Measurements from ENCODE around the gene ATP2A1. TPM values are rescaled to one million over a fixed set of nuclear protein-coding genes. Genes with fewer than 3 reads are reported as not detected.

The ATP2A1 gene
- total and polyA plus RNA-seq, 2 of the 13 experiments (the other 11 are each of a cell fraction or from before 2014, with no cell fraction given), result 3.2 to 12.5 TPM

DNA sequence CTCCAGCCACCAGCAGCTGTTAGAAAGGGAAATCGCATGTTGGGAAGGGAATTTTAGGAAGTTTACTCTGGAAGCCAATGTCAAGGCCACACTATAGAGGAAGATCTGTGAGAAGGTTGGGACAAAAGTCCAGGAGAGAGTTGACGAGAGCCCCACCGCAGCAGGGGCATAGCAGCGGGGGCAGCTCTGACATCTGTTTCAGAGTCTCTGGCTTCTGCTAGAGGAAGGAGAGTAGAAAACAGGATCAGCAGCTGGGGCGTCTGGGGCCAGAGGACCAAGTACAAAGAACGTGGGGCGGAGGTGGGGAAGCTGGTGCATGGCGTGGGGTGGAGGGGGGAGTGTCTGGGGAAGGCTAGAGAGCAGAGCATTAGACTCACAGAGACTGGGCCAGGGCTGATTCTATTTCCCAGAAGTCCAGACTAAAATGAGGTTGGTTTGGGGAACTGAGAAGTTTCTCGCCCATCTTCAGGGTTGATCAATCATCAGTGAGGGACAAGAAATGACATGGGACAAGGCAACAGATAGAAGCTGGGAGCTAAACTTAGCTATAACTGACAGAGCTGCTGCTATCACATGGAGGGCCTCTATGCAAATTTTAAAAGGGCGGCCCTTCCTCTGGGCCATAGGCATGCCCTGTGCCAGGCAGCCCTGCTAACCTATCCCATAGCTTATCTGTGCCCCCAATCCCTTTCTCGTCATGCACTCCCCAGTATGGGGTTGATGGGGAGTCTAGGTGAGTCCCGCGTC is 45.5 kb downstream of the ATP2A1 start (continued):
- TF ChIP-seq GABPA (IDR thresholded peaks at IDR 0.05; ENCODE audit: low read depth, low read length) (no peak), GABPA (CRISPR knock-in tag; IDR thresholded peaks at IDR 0.05; ENCODE audit: low read depth) (peak; percentile 51; the same call in 1 of the 2 replicates), RXRB (CRISPR knock-in tag; IDR thresholded peaks at IDR 0.05; ENCODE audit: borderline replicate concordance) (peak; percentile 69; the same call in 1 of the 2 replicates), GATAD1 (CRISPR knock-in tag; IDR thresholded peaks at IDR 0.05) (peak; percentile 38; the same call in 1 of the 2 replicates), ATF1 (CRISPR knock-in tag; IDR thresholded peaks at IDR 0.05) (no peak), HDAC2 (CRISPR knock-in tag; IDR thresholded peaks at IDR 0.05) (peak; percentile 59; the same call in 1 of the 2 replicates), PRDM15 (CRISPR knock-in tag; IDR thresholded peaks at IDR 0.05) (0 out of 2 replicates have a peak, but pooled peaks have one; percentile 13), ZNF780A (CRISPR knock-in tag; IDR thresholded peaks at IDR 0.05) (no peak), HIC2 (CRISPR knock-in tag; IDR thresholded peaks at IDR 0.05; ENCODE audit: low read depth) (0 out of 2 replicates have a peak, but pooled peaks have one; percentile 7), SALL1 (CRISPR knock-in tag; IDR thresholded peaks at IDR 0.05) (peak; percentile 63; the same call in 1 of the 2 replicates)
- TF ChIP-seq, protein P1, sequence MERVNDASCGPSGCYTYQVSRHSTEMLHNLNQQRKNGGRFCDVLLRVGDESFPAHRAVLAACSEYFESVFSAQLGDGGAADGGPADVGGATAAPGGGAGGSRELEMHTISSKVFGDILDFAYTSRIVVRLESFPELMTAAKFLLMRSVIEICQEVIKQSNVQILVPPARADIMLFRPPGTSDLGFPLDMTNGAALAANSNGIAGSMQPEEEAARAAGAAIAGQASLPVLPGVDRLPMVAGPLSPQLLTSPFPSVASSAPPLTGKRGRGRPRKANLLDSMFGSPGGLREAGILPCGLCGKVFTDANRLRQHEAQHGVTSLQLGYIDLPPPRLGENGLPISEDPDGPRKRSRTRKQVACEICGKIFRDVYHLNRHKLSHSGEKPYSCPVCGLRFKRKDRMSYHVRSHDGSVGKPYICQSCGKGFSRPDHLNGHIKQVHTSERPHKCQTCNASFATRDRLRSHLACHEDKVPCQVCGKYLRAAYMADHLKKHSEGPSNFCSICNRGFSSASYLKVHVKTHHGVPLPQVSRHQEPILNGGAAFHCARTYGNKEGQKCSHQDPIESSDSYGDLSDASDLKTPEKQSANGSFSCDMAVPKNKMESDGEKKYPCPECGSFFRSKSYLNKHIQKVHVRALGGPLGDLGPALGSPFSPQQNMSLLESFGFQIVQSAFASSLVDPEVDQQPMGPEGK (CRISPR knock-in tag; IDR thresholded peaks at IDR 0.05), result peak; percentile 87
- TF ChIP-seq, protein P2, sequence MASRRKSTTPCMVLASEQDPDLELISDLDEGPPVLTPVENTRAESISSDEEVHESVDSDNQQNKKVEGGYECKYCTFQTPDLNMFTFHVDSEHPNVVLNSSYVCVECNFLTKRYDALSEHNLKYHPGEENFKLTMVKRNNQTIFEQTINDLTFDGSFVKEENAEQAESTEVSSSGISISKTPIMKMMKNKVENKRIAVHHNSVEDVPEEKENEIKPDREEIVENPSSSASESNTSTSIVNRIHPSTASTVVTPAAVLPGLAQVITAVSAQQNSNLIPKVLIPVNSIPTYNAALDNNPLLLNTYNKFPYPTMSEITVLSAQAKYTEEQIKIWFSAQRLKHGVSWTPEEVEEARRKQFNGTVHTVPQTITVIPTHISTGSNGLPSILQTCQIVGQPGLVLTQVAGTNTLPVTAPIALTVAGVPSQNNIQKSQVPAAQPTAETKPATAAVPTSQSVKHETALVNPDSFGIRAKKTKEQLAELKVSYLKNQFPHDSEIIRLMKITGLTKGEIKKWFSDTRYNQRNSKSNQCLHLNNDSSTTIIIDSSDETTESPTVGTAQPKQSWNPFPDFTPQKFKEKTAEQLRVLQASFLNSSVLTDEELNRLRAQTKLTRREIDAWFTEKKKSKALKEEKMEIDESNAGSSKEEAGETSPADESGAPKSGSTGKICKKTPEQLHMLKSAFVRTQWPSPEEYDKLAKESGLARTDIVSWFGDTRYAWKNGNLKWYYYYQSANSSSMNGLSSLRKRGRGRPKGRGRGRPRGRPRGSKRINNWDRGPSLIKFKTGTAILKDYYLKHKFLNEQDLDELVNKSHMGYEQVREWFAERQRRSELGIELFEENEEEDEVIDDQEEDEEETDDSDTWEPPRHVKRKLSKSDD (CRISPR knock-in tag; IDR thresholded peaks at IDR 0.05; ENCODE audit: low read depth), result no peak

All from HepG2 (cell line).